Keratinocyte (primary cell): Measurements from ENCODE around the gene LPIN1. TPM values are rescaled to one million over a fixed set of nuclear protein-coding genes. Genes with fewer than 3 reads are reported as not detected.

ENCODE experiments used
- DNase-seq: peaks from one replicate; pipeline ENCODE4 v3.0.0-alpha.2; 2011; ENCODE audit warnings: low read depth, missing footprints, low spot score
- FAIRE-seq: peaks from 2 replicates; lab custom pipeline; 2011; peaks lifted over from hg19 to GRCh38; lab: Jason Lieb, UNC
- H2AFZ ChIP-seq: 2 replicates; pipeline ENCODE4 v1.6.0; 2012; ENCODE audit warnings: low read length, control low read depth, inconsistent platforms; ENCODE audit not compliant: control insufficient read depth
- H3K27ac ChIP-seq: 2 replicates; pipeline ENCODE4 v1.5.1; 2011; ENCODE audit warnings: low read length; ENCODE audit not compliant: control insufficient read depth, insufficient read depth
- H3K27me3 ChIP-seq: 3 replicates; pipeline ENCODE4 v1.6.0; 2011; ENCODE audit warnings: low read length; ENCODE audit not compliant: control insufficient read depth, insufficient read depth; ENCODE audit errors: extremely low read depth
- H3K36me3 ChIP-seq, 2 experiments: 2 replicates in 1 of 2; 3 replicates in 1 of 2; pipeline ENCODE4 v1.5.1; 2011; ENCODE audit warnings: low read length in 2 of 2, mild to moderate bottlenecking in 1 of 2; ENCODE audit not compliant: control insufficient read depth in 2 of 2, insufficient read depth in 2 of 2; ENCODE audit errors: extremely low read depth in 1 of 2
- H3K4me1 ChIP-seq: 3 replicates; pipeline ENCODE4 v1.5.1; 2011; ENCODE audit warnings: low read length; ENCODE audit not compliant: control insufficient read depth, insufficient read depth; ENCODE audit errors: extremely low read depth
- H3K4me2 ChIP-seq: 3 replicates; pipeline ENCODE4 v1.6.0; 2011; ENCODE audit warnings: low read depth, low read length; ENCODE audit not compliant: control insufficient read depth, insufficient read depth; ENCODE audit errors: extremely low read depth
- H3K4me3 ChIP-seq, 3 experiments: fragments of 200-600 bp in 1 of 3; sonication (generic) in 1 of 3; 2 replicates in 2 of 3; 3 replicates in 1 of 3; pipeline ENCODE4 v1.5.1; 2011 to 2016; ENCODE audit warnings: low read length in 3 of 3, mild to moderate bottlenecking in 3 of 3, control low read depth in 2 of 3, inconsistent platforms in 1 of 3, low read depth in 1 of 3, mixed read lengths in 1 of 3, mixed run types in 1 of 3, moderate library complexity in 1 of 3; ENCODE audit not compliant: control insufficient read depth in 2 of 3, insufficient read depth in 2 of 3; ENCODE audit errors: extremely low read depth in 1 of 3
- H3K79me2 ChIP-seq: 2 replicates; pipeline ENCODE4 v1.6.0; 2012; ENCODE audit warnings: low read length; ENCODE audit not compliant: control insufficient read depth, insufficient read depth
- H3K9ac ChIP-seq: 3 replicates; pipeline ENCODE4 v1.6.0; 2011; ENCODE audit warnings: low read length; ENCODE audit not compliant: control insufficient read depth, insufficient read depth; ENCODE audit errors: extremely low read depth
- H3K9me1 ChIP-seq: 3 replicates; pipeline ENCODE4 v1.6.0; 2011; ENCODE audit warnings: low read length; ENCODE audit not compliant: control insufficient read depth, insufficient read depth; ENCODE audit errors: extremely low read depth
- H3K9me3 ChIP-seq: 2 replicates; pipeline ENCODE4 v1.5.1; 2012; ENCODE audit warnings: low read depth, low read length; ENCODE audit not compliant: control insufficient read depth
- H4K20me1 ChIP-seq: 3 replicates; pipeline ENCODE4 v1.6.0; 2011; ENCODE audit warnings: low read length; ENCODE audit not compliant: control insufficient read depth, insufficient read depth; ENCODE audit errors: extremely low read depth
- CTCF ChIP-seq, 3 experiments: IDR thresholded peaks in 1 of 3; conservative IDR thresholded peaks in 1 of 3; optimal IDR thresholded peaks in 1 of 3; 2 replicates in 2 of 3; 3 replicates in 1 of 3; pipeline versions ENCODE3 to v1.5.1; 2011; ENCODE audit warnings: low read length in 3 of 3, mild to moderate bottlenecking in 3 of 3, moderate library complexity in 2 of 3, control low read depth in 1 of 3, inconsistent platforms in 1 of 3; ENCODE audit not compliant: insufficient read depth in 2 of 3; ENCODE audit errors: extremely low read depth in 1 of 3
- EZH2 ChIP-seq: IDR thresholded peaks from one replicate; pipeline ENCODE4 v1.6.1; 2012; ENCODE audit warnings: inconsistent platforms, mild to moderate bottlenecking, low read length, moderate library complexity
- dilution Hi-C: fragments of 300-500 bp; cut with MboI; formaldehyde crosslinking; loops from one replicate; pipeline ENCODE4 v1.7.0; 2020; ENCODE audit warnings: low sequenced_read_pairs; ENCODE audit not compliant: extremely low pct_ligation_motif_present
- polyA plus RNA-seq, 5 experiments: library from polyadenylated mRNA; depleted of rRNA in 3 of 5; stranded (reverse) in 3 of 5; stranded (forward) in 1 of 5; unstranded in 1 of 5; fragments of >200 nt; gene quantifications; 1 replicate in 1 of 5; 2 replicates in 3 of 5; 3 replicates in 1 of 5; pipeline versions ENCODE4 v1.2.1 to v1.2.3, GENCODE V29; 2011 to 2012; ENCODE audit warnings: missing spikeins in 2 of 5, low read depth in 1 of 5, low replicate concordance in 1 of 5

LPIN1 gene
- polyA plus RNA-seq, 1 donor (not counting 4 experiments of a cell fraction or from before 2014, with no cell fraction given) = 79.6 TPM

- H4K20me1 ChIP-seq = peaks cover 9% of the 10 kb centered on the region
- no peak for FAIRE-seq
- no peak overlapping the region for H3K9ac ChIP-seq
- H3K79me2 ChIP-seq = peaks cover 40% of the 10 kb centered on the region
- H3K4me1 ChIP-seq = no peaks in the 10 kb centered on the region
- TF ChIP-seq EZH2 (no peak), CTCF (optimal IDR thresholded peaks at IDR 0.05 in 1 of 3, IDR thresholded peaks at IDR 0.05 in 1 of 3, conservative IDR thresholded peaks at IDR 0.05 in 1 of 3; ENCODE audit: extremely low read depth in 1 of 3, insufficient read depth in 2 of 3, low read length in 3 of 3) (no peak)
- dilution Hi-C loops = no loop called here
- no peak overlapping the region for H3K4me2 ChIP-seq
- no peaks in the 10 kb centered on the region for H3K9me1 ChIP-seq
- H3K4me3 ChIP-seq = no peak overlapping the region
- DNase-seq = no peak
- no peak overlapping the region for H3K27ac ChIP-seq
- H3K36me3 ChIP-seq = peaks cover 37 to 47% of the 10 kb centered on the region in 2 experiments
- no peak overlapping the region for H2AFZ ChIP-seq
- H3K27me3 ChIP-seq = no peaks in the 10 kb centered on the region
- no peaks in the 10 kb centered on the region for H3K9me3 ChIP-seq
Observed at GRCh38 chr2:11767779-11768178, 21.3 kb downstream of the LPIN1 start.

GRCh38 chr2:11768946-11769345 lies 22.5 kb downstream of the LPIN1 start:
- peaks cover 30% of the 10 kb centered on the region for H3K79me2 ChIP-seq
- H3K36me3 ChIP-seq = peaks cover 35 to 58% of the 10 kb centered on the region in 2 experiments
- no peak overlapping the region for H3K9ac ChIP-seq
- H3K4me2 ChIP-seq = no peak overlapping the region
- H4K20me1 ChIP-seq = peaks cover 6% of the 10 kb centered on the region
- H3K27me3 ChIP-seq = no peaks in the 10 kb centered on the region
- no peaks in the 10 kb centered on the region for H3K4me1 ChIP-seq
- no peak overlapping the region for H2AFZ ChIP-seq
- FAIRE-seq (no peak), DNase-seq (no peak)
- TF ChIP-seq EZH2 (no peak), CTCF (optimal IDR thresholded peaks at IDR 0.05 in 1 of 3, IDR thresholded peaks at IDR 0.05 in 1 of 3, conservative IDR thresholded peaks at IDR 0.05 in 1 of 3; ENCODE audit: extremely low read depth in 1 of 3, insufficient read depth in 2 of 3, low read length in 3 of 3) (no peak)
- dilution Hi-C loops = no loop called here
- no peak overlapping the region for H3K27ac ChIP-seq
- H3K9me3 ChIP-seq = no peaks in the 10 kb centered on the region
- H3K4me3 ChIP-seq = no peak overlapping the region
- H3K9me1 ChIP-seq = no peaks in the 10 kb centered on the region
